Measurements from ENCODE around the gene KRT8.

KRT8 gene

GRCh38 chr12:52914576-52915121, 9.8 kb upstream of the KRT8 start:
- Histone ChIP-seq H3K9me3 (ENCODE audit: control insufficient read depth, low read length) (no peaks in the 10 kb centered on the region), H3K27me3 (ENCODE audit: control insufficient read depth, insufficient read depth, low read length, poor library complexity, severe bottlenecking) (no peaks in the 10 kb centered on the region), H3K4me1 (ENCODE audit: control insufficient read depth, insufficient read depth, low read length) (no peaks in the 10 kb centered on the region), H3K27ac (ENCODE audit: insufficient read depth, low read depth, low read length, poor library complexity, severe bottlenecking) (no peak overlapping the region), H3K36me3 (ENCODE audit: control insufficient read depth, insufficient read depth, low read length) (no peaks in the 10 kb centered on the region), H3K4me3 (ENCODE audit: insufficient read depth, low read depth, low read length) (no peak overlapping the region)
- WGBS, 2 experiments, result 95% methylated on average over 7 of the region's 7 CpGs

- Histone ChIP-seq H3K27me3 (ENCODE audit: control insufficient read depth, insufficient read depth, low read length, poor library complexity, severe bottlenecking) (no peaks in the 10 kb centered on the region), H3K36me3 (ENCODE audit: control insufficient read depth, insufficient read depth, low read length) (no peaks in the 10 kb centered on the region), H3K9me3 (ENCODE audit: control insufficient read depth, low read length) (no peaks in the 10 kb centered on the region), H3K4me1 (ENCODE audit: control insufficient read depth, insufficient read depth, low read length) (no peaks in the 10 kb centered on the region), H3K4me3 (ENCODE audit: insufficient read depth, low read depth, low read length) (no peak overlapping the region), H3K27ac (ENCODE audit: insufficient read depth, low read depth, low read length, poor library complexity, severe bottlenecking) (no peak overlapping the region)
- WGBS, 2 experiments, result 94 to 96% methylated on average over 9 of the region's 9 CpGs
These were observed 8.6 kb upstream of the KRT8 start for GRCh38 chr12:52913431-52913821.

- H3K4me3 ChIP-seq (ENCODE audit: insufficient read depth, low read depth, low read length), result no peak overlapping the region
- no peak overlapping the region for H3K27ac ChIP-seq (ENCODE audit: insufficient read depth, low read depth, low read length, poor library complexity, severe bottlenecking)
- no peaks in the 10 kb centered on the region for H3K4me1 ChIP-seq (ENCODE audit: control insufficient read depth, insufficient read depth, low read length)
- H3K36me3 ChIP-seq (ENCODE audit: control insufficient read depth, insufficient read depth, low read length), result no peaks in the 10 kb centered on the region
- H3K9me3 ChIP-seq (ENCODE audit: control insufficient read depth, low read length), result no peaks in the 10 kb centered on the region
- 90 to 94% methylated on average over 8 of the region's 8 CpGs for WGBS, 2 experiments
- no peaks in the 10 kb centered on the region for H3K27me3 ChIP-seq (ENCODE audit: control insufficient read depth, insufficient read depth, low read length, poor library complexity, severe bottlenecking)
These were observed 8.0 kb upstream of the KRT8 start for GRCh38 chr12:52912711-52913430.

- 90 to 91% methylated on average over 10 of the region's 10 CpGs for WGBS, 2 experiments
- Histone ChIP-seq H3K4me3 (ENCODE audit: insufficient read depth, low read depth, low read length) (no peak overlapping the region), H3K27me3 (ENCODE audit: control insufficient read depth, insufficient read depth, low read length, poor library complexity, severe bottlenecking) (no peaks in the 10 kb centered on the region), H3K9me3 (ENCODE audit: control insufficient read depth, low read length) (no peaks in the 10 kb centered on the region), H3K36me3 (ENCODE audit: control insufficient read depth, insufficient read depth, low read length) (no peaks in the 10 kb centered on the region), H3K27ac (ENCODE audit: insufficient read depth, low read depth, low read length, poor library complexity, severe bottlenecking) (no peak overlapping the region), H3K4me1 (ENCODE audit: control insufficient read depth, insufficient read depth, low read length) (peaks cover 6% of the 10 kb centered on the region)
These were observed 5.5 kb upstream of the KRT8 start for GRCh38 chr12:52910248-52910883.

GRCh38 chr12:52909796-52910195, 4.9 kb upstream of the KRT8 start:
- peaks cover 6% of the 10 kb centered on the region for H3K4me1 ChIP-seq (ENCODE audit: control insufficient read depth, insufficient read depth, low read length)
- H3K36me3 ChIP-seq (ENCODE audit: control insufficient read depth, insufficient read depth, low read length), result no peaks in the 10 kb centered on the region
- H3K27me3 ChIP-seq (ENCODE audit: control insufficient read depth, insufficient read depth, low read length, poor library complexity, severe bottlenecking), result no peaks in the 10 kb centered on the region
- no peak overlapping the region for H3K27ac ChIP-seq (ENCODE audit: insufficient read depth, low read depth, low read length, poor library complexity, severe bottlenecking)
- no peak overlapping the region for H3K4me3 ChIP-seq (ENCODE audit: insufficient read depth, low read depth, low read length)
- no peaks in the 10 kb centered on the region for H3K9me3 ChIP-seq (ENCODE audit: control insufficient read depth, low read length)
- WGBS, 2 experiments, result 92 to 96% methylated on average over 3 of the region's 3 CpGs

- peaks cover 6% of the 10 kb centered on the region for H3K4me1 ChIP-seq (ENCODE audit: control insufficient read depth, insufficient read depth, low read length)
- H3K36me3 ChIP-seq (ENCODE audit: control insufficient read depth, insufficient read depth, low read length), result no peaks in the 10 kb centered on the region
- no peaks in the 10 kb centered on the region for H3K9me3 ChIP-seq (ENCODE audit: control insufficient read depth, low read length)
- WGBS, 2 experiments, result 59 to 72% methylated on average over 1 to 2 of the region's 2 CpGs
- H3K27me3 ChIP-seq (ENCODE audit: control insufficient read depth, insufficient read depth, low read length, poor library complexity, severe bottlenecking), result no peaks in the 10 kb centered on the region
- no peak overlapping the region for H3K27ac ChIP-seq (ENCODE audit: insufficient read depth, low read depth, low read length, poor library complexity, severe bottlenecking)
- H3K4me3 ChIP-seq (ENCODE audit: insufficient read depth, low read depth, low read length), result no peak overlapping the region
These were observed 4.5 kb upstream of the KRT8 start for GRCh38 chr12:52909331-52909730.

- WGBS, 2 experiments, result 52 to 55% methylated on average over 6 to 7 of the region's 7 CpGs
- H3K27me3 ChIP-seq (ENCODE audit: control insufficient read depth, insufficient read depth, low read length, poor library complexity, severe bottlenecking), result no peaks in the 10 kb centered on the region
- H3K4me1 ChIP-seq (ENCODE audit: control insufficient read depth, insufficient read depth, low read length), result peaks cover 6% of the 10 kb centered on the region
- H3K9me3 ChIP-seq (ENCODE audit: control insufficient read depth, low read length), result no peaks in the 10 kb centered on the region
- no peak overlapping the region for H3K27ac ChIP-seq (ENCODE audit: insufficient read depth, low read depth, low read length, poor library complexity, severe bottlenecking)
- H3K4me3 ChIP-seq (ENCODE audit: insufficient read depth, low read depth, low read length), result no peak overlapping the region
- no peaks in the 10 kb centered on the region for H3K36me3 ChIP-seq (ENCODE audit: control insufficient read depth, insufficient read depth, low read length)
These were observed 2.4 kb upstream of the KRT8 start for GRCh38 chr12:52907092-52907810.

GRCh38 chr12:52906191-52906601, 1.3 kb upstream of the KRT8 start:
- H3K9me3 ChIP-seq (ENCODE audit: control insufficient read depth, low read length), result no peaks in the 10 kb centered on the region
- H3K4me3 ChIP-seq (ENCODE audit: insufficient read depth, low read depth, low read length), result no peak overlapping the region
- no peaks in the 10 kb centered on the region for H3K36me3 ChIP-seq (ENCODE audit: control insufficient read depth, insufficient read depth, low read length)
- no peaks in the 10 kb centered on the region for H3K27me3 ChIP-seq (ENCODE audit: control insufficient read depth, insufficient read depth, low read length, poor library complexity, severe bottlenecking)
- H3K27ac ChIP-seq (ENCODE audit: insufficient read depth, low read depth, low read length, poor library complexity, severe bottlenecking), result no peak overlapping the region
- 91% methylated on average over 7 of the region's 7 CpGs for WGBS, 2 experiments
- peaks cover 6% of the 10 kb centered on the region for H3K4me1 ChIP-seq (ENCODE audit: control insufficient read depth, insufficient read depth, low read length)

- WGBS, 2 experiments, result 0% methylated on average over 26 to 29 of the region's 31 CpGs
- Histone ChIP-seq H3K4me1 (ENCODE audit: control insufficient read depth, insufficient read depth, low read length) (peaks cover 6% of the 10 kb centered on the region), H3K4me3 (ENCODE audit: insufficient read depth, low read depth, low read length) (peak overlapping the region; percentile 64), H3K36me3 (ENCODE audit: control insufficient read depth, insufficient read depth, low read length) (peaks cover 13% of the 10 kb centered on the region), H3K27ac (ENCODE audit: insufficient read depth, low read depth, low read length, poor library complexity, severe bottlenecking) (no peak overlapping the region), H3K9me3 (ENCODE audit: control insufficient read depth, low read length) (no peaks in the 10 kb centered on the region), H3K27me3 (ENCODE audit: control insufficient read depth, insufficient read depth, low read length, poor library complexity, severe bottlenecking) (no peaks in the 10 kb centered on the region)
These were observed 894 bp downstream of the KRT8 start for GRCh38 chr12:52903855-52904508.
